HG03045 (cell line): ENCODE data around the gene ETV1.

Experiments used
- ATAC-seq: cut with Tn5 transposase; IDR thresholded peaks from one replicate; pipeline ENCODE4 v1.9.1; 2021; ENCODE audit warnings: mild to moderate bottlenecking, moderate library complexity; ENCODE audit not compliant: unreplicated experiment

The ETV1 gene

DNA sequence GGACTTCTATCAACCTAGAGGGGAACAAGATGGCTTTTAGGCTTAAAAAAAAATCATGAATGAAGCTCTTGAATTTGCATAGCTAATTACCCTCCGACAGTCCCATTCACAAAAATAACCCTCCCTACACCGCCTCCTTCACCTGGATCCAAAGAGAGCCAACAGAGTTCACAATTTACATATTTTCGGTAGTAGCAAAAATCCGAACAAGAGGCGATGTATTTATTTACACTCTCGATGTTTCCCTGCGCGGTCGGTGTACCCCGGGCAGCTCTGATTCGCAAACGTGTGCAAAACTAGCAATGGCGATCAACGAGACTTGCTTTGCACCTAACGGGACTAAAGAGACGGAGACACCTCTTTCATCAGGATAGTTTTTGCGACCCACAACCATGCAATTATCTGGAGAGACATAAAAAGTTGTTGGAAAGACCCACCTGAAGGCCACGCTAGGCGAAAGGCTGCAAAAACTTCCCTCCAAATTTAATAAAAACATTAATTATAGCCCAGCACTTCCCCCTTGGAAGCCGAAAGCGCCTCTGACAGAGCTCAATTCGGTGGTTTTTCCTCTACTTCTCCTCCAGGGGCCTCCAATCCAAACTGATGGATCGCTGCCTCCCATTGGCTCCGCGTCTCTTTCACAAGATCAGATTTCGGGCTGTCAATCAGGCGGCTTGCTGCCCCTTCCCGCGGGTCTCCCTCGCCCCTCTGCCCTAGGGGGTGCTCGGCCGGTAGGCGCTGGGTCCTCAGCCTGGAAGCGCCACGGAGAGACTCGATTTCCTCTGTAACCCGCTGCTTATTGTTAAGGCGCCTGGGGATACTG is at the start of gene ETV1:
TSS of gene ETV1 (minus strand) at position 541 of the 823 bp plus-strand sequence. CDS start 614 bp downstream, outside the sequence.
- no peak for ATAC-seq

DNA sequence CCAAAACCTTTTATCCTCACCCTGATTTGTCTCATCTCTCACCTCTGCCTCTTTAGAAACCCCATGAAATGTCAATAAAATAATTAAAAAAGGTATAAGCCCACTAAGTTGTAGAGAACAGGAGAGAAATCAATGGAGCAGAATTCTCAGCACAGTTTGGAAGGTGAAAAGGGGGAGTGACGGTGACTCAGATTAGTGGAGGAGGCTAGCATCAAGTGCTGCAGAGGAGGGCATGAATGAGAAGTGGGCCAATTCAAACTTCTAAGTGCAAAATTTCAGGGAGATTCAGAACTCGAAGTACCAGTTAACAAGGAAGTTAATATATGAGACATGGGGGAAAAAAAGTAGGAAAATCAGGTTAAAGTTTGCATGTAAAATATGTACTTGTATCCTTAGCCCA is 34.9 kb upstream of the ETV1 start:
- ATAC-seq = no peak

DNA sequence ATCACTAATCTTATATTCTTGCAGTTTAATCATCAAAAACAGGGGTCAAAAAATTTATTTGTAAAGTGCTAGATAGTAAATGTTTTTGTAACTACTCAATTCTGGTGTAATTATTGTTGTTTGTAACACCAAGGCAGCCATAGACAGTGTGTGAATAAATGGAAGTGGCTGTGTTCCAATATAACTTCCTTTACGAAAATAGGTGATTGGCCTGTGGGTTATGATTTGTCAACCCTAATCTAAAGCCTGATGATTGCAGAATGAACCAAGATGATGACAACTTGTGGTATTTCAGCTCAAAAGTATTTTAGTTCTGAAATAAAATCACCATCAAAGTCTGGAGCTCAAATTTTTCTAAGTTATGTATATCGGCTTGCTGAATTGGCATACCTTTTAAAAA is 34.4 kb upstream of the ETV1 start:
- ATAC-seq = no peak

DNA sequence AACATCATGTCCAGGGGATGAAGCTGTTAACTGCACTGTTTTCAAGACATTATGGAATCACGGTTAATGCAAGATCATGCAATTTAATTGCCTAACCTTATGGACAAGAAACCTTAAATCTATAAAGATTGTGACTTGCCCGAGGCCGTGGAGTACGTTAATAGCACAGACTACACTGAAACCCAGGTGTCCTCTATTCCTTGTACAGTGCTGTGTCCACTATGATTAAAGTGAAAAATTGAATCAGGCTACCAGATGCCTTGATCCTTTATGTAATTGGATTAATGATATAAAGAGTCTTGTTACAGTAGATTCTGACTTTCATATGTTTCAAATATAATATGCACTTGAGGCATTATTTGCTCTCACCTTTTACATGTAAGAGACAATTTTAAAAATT is 33.9 kb upstream of the ETV1 start:
- no peak for ATAC-seq

DNA sequence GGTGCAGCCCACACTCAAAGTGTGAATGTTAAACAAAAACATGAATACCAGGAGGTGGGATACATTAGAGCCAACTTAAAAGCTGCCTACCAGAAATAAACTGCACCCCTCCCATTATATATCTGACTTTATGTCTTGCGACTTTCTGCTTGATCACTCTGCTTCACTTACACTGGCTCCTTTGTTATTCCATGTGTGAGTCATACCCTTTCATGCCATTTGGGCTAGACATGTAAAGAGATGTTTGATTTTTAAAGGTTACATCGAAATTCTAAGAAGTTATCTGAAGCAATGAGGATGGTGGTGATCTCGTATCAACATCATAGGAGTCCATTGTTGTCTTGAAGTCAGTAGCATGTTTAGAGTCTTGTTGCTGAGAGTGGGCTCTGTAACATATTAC is 31.6 kb upstream of the ETV1 start:
- ATAC-seq = no peak

DNA sequence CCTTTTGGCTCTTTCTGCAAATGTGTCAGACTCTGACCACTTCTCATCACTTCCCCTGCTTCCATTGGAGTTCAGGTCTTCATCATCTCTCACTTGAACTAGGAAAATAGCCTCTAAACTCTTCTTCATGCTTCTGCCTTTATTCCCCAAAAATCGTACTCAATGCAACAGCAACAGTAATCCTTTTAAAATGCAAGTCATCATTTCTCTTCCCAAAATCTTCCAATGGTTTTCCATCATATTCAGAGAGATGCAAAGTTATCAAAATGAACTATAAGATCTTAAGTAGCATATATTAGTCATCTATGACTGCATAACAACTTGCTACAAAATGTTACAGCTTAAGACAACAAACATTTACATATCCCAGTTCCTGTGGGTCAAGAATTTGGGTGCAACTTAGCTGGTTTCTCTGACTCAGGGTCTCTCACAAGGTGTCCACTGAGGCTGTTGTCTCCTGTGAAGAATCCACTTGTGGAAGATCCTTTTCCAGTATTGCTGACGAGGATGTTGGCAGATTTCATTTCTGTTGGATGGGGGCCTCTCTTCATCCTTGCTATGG is 31.0 kb upstream of the ETV1 start:
- no peak for ATAC-seq

DNA sequence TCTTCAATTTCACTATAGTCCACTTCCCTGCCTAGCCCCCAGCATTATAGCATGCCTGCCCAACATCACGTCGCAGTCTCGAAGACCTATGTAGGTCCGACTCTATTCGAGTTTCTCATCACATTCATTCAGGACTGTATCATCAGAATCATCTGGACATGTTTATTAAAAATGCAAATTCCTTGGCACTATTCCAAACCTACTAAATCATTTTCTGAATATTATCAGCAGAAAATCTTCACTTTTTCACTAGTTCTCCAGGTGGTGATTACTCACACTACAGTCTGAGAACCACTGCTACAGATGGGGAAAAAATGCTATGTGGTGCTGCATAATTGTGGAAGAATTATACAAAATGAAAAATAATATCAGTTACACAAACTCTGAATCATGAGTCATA is 29.3 kb upstream of the ETV1 start:
- no peak for ATAC-seq

DNA sequence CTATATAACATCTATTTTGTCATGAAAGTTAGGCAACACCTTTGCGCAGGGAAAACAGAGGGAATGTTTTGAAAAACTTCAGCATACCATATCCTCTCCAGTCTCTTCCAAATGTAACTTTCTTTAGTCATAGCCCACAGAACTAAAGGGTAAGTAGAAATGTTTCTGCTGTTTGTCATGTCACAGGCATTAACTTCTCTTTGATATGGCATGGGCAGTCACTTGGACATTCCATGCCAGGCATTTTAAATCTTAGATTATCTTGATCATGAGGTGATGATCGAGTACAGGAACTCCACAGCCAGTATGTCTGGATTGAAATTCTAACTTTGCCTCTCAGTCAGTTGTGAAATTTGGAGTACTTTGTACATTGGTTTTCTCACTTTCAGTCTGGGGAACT is 27.5 kb upstream of the ETV1 start:
- no peak for ATAC-seq

DNA sequence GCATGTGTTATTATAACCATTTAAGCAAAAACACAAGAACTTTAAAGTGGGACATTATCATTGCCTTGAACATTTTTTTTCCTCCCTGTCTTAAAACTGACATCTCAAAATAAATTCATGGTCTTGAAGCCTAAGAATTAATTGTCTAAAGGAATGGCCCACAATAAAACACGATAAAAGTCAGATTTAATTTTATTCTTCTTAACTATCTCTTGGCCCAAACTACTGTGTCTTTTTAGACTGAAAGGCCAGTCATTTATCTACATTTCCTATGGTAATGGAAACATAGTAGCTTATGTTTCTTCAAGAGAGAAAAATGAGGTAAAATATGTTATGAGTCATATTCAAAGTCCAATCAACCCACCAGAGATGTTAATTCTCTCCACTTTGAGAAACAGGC is 24.4 kb upstream of the ETV1 start:
- ATAC-seq = no peak

DNA sequence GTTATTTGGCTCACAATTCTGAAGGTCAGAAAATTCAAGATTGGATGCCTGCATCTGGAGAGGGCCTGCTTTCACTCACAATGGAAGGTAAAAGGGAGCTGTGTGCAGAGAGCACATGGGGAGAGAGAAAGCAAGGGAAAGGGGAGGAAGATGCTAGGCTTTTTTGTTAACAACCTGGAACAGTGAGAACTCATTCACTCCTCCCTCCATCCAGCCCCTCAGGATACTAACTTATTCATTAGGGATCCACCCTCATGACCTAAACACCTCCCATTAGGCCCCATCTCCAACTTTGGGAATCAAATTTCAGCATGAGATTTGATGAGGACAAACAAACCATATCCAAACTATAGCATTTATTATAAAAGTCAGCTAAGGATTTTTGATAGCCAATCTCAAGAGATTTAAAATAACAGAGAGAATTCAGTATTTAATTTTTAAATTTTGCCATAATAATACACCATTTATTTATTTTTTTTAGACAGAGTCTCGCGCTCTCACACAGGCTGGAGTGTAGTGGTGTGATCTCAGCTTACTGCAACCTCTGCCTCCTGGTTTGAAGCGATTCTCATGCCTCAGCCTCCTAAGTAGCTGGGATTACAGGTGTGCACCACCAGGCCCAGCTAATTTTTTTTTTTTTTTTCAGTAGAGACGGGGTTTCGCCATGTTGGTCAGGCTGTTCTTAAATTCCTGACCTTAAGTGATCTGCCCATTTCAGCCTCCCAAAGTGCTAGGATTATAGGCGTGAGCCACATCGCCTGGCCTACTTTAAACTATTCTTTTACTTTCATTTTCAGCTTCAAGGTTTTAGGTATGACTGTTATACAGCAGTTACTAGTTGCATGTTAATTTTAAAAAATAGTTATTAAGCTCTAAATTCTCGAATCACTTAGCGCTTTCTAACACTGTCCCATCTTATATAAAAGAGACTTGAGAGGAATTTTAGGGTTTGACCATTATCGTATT is 20.3 kb upstream of the ETV1 start:
- ATAC-seq = no peak

DNA sequence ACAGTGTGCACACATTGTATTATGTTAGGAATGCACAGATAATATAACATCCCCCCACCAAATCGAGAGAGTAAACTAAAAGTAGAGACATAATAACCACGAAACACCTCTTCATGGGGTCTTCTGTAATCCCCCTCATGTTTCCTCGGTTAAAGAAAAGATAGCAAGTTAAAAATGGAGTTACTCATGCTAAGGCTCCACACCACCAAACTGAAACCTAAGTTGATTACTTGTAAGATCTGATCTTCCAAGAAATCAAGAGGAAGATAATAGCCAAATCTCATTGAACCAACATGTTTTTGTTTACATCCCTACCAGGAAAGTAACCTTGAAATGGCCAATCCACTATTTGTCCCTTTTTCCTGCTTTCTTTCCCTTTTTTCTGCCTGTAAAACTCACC is 11.7 kb upstream of the ETV1 start:
- ATAC-seq = no peak

DNA sequence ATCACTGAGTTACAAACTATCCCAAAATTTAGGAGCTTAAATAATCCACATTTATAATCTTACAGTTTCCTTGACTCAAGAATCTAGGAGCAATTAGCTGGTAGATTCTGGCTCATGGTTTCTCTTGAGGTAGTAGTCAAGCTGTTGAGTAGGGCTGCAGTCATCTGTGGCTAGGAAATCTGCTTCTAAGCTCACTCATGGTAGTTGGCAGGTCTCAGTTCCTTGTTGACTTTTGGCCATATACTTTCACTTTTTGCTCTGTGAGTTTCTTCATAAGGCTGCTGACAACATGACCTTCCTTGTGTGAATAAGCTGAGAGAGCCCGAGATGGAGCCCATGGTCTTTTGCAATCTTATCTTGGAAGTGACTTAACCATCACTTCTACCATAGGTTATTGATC is 10.8 kb upstream of the ETV1 start:
- ATAC-seq = no peak

DNA sequence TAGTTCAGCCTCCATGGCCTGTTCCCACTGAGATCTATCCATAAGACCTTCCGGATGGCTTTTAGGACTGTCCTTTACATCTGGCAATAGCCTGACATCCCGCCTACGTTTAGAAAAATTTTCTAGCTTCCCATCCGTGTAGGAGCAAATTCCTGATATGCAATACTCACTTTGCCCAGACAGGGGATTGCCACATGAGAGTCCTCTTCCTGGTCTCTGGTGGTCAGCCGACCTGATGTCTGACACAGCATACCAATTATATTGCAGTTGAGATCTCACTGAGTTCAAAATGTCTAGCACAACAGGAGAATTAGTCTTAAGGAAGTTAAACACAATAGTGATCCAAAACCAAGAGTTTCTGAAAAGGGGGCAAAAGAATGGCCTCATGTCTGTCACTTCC is 9.4 kb upstream of the ETV1 start:
- ATAC-seq = no peak

DNA sequence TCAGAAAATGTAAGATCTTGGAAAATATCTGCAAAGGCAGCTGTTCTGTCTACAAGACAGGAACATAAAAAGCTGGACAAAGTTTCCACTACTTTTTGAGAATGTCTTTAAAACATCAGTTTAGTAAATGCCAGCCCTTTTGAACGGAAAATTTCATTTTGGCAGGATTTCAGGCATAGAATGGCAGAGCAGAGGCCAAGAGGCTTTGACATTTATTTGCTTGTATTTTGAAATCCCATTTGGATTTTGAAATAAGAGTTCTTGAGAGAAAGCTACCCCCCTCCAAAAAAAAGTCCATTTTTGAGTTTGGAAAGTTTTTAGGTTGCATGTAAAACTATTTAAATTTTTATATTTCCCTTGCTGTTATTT is 3.1 kb upstream of the ETV1 start:
- no peak for ATAC-seq

DNA sequence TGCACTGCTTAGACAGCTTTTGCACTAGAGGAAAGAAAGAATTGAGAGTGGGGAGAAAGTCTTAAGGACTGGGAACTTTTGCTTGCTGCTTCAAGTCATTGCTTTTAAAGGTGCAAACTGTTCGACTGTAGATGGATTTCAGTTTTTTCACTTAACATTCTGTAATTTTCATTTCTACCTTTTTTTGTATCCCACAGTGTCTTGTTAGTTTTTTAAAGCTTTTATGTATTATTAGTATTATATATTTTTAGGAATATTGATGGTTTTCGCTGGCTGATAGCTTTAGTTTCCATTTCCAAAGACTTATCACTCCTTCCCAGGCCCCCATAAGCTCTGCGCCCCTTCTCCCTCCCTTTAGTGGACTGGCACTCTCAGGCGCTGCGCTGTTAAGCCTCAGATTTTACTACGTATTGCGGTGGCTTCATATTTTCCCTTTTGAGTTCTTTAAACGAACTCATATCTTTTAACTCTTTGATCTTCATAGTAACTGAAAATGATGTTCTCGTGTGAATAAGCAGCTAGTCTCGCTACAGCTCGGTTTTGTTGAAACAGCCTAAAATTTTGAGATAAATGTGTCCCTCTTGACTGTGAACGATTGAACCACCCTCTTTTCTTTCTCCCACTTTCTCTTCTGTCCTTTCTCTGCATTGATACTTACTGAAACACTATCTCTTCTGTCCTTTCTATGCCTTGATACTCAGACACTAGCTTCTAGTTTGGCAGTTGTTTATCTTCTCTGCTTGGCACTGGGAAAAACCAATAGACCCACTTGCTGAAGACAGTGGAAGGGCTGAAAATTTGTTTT is 2.5 kb upstream of the ETV1 start:
- ATAC-seq = no peak

DNA sequence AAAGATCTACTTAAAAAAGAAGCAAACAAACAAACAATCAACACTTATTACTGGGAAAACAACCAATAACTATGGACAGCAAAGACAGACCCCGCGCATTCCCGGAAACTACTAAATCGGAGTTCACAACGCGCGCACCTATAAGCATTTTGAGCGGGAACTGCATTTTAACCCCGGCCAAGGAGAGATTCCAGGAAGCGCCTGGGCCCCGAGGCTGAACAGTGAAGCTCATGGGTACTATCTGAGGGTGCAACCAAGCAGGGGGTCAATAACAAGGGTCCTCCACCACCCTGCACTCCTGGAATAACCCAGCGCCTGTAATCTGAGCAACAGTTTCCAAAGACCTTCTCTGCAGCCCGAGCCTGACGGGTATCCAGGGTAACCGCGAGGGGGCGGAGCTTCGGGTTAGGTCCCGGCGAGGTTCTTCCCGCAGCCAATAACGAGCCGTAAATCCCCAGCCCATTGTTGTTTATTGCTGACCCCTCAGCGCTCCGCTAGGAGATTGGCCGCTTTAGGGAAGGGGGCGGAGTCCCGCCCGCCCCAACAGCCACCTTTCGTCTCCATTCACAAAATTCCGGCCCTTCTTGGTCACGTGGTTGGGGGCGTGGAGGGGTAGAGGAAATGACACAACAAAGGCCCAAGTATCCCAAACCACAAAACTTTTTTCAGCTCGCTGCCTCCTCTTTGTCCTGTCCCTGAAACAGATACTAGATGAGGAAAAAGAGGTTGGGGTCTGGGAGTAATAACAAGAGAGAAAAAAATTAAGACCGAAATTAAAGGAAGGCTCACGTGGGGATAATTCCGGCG is 1.7 kb upstream of the ETV1 start:
- ATAC-seq = peak; percentile 64

DNA sequence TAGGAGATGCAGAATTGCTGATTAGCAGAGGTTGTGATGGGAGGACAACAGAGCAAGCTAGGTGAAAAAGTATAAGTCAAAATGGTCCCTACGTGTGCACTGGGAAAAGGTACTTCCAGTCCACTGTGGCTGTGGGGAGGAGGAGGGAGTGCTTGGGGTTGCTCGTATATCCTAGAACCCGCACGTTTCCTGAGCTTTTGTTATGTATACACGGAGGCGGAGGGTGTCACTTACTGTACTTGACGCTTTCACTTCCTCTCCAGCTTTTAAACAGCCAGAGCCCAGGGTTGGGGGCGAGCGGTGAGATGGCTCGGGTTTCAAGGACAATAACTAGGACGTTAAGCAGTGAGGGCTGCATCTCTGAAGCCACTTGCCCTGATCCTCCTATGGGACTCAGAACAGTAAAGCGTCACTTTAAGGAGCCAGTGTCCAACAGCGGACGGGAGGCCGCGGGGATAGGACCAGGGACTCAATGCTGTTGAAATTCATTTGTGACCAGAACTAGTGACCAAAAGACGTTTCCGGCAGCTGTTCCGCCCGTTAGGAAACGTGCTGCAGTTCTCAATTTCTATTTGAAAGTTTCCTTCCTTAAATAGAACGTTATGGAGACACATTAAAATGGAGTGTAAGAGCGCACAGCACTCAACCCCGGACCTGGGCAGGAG is 985 bp upstream of the ETV1 start:
- ATAC-seq = peak; percentile 50

DNA sequence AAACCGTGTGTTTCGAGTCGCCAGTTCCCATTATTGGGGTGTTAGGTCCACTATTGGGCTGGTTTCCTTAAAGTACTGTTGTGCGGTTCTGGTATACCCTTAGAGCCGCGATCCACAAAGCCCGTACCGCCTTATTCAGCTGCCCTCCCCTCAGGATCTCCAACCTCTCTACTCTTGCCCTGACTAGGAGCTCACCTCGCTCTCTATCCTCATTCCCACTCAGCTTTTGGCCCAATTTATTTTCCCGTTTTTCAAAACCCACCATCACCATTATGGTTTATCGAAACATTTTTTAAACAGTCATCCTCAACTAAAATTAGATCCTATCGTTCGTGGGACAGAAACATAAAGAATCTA is 461 bp upstream of the ETV1 start:
- no peak for ATAC-seq

DNA sequence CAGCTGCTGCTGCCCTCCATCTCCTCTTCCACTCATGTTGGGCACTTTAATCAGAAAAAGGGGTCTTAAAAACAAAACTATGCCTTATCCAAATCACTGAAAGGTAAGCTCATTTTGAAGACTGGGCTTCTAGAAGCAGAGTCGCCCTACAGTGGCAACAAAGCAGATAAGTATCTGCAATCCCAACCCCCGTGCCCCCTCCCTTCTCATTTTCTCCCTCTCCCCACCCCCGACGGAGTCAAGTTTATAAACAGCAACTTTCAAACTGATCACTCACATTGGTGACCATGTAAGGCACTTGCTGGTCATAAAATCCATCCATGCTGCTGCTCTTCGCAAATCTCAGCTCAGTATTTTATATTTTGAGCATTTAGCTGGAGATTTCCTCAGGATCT is 738 bp downstream of the ETV1 start:
- no peak for ATAC-seq

DNA sequence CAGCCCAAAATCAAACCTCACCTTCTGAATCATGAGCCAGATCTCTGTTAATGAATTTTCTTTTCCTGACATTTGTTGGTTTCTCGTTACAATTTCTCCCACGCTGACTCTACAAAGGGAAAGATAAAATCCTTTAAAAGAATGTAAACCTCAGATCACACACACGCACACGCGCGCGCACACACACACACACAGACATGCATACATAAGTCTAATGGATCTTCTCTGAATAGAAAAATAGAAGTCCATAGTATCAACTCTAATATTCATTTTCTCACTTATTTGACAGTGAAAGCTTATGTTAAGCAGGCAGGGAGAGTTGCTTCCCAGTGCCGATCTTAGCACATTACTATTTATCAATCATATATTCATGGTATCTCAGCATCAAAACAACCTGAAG is 1.4 kb downstream of the ETV1 start:
- no peak for ATAC-seq
